Measurements from ENCODE around the gene ELK3. TPM values are rescaled to one million over a fixed set of nuclear protein-coding genes. Genes with fewer than 3 reads are reported as not detected.

ELK3 gene
- total and polyA plus RNA-seq, 2 of the 8 experiments (the other 6 are each of a cell fraction or from before 2014, with no cell fraction given) = 3.5 to 14.3 TPM

DNA sequence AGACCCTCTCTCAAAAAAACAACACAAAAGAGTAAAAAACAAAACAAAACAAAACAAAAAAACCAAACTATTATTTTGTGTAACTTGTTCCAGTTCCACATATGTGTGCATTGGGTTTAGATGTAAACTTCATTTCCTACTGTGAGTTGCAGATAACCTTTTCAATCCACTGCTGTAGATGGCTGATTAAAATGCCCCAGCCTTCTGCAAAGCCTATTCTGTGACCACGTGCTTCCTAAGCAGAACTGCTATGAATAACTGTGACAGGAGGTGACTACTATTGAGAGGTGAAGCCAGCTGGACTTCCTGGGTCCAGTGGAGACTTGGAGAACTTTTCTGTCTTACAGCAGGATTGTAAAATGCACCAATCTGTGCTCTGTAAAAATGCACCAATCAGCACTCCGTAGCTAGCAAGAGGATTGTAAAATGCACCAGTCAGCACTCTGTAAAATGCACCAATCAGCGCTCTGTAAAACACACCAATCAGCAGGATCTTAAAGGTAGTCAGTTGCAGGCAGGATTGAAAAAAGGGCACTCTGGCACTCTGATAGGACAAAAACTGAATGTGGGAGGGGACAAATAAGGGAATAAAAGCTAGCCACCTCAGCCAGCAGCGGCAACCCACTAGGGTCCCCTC, 10.3 kb upstream of the ELK3 start (continued):
- TF ChIP-seq RAD21 (IDR thresholded peaks at IDR 0.05 in 1 of 2, conservative IDR thresholded peaks at IDR 0.05 in 1 of 2; ENCODE audit: low read depth in 2 of 2, low read length in 2 of 2) (no peak), NRF1 (IDR thresholded peaks at IDR 0.05; ENCODE audit: low read depth, low read length) (no peak), JUND (IDR thresholded peaks at IDR 0.05; ENCODE audit: low read length) (no peak), KDM4A (IDR thresholded peaks at IDR 0.05; ENCODE audit: low read depth, low read length, severe bottlenecking) (no peak), GTF2F1 (IDR thresholded peaks at IDR 0.05; ENCODE audit: borderline replicate concordance, low read depth, low read length) (no peak)
